GM21390 (cell line): ENCODE measurements around the gene TNRC6C.
"Not testable (repeated sequence)": the region's sequence is repeated elsewhere in the genome, so short reads cannot be mapped to it uniquely, and the experiment has no call there.

Source experiments
- ATAC-seq: cut with Tn5 transposase; IDR thresholded peaks from one replicate; pipeline ENCODE4 v1.9.1; 2021; ENCODE audit not compliant: unreplicated experiment

Gene TNRC6C

GRCh38 chr17:78133971-78134898 is 175.7 kb downstream of the TNRC6C start:
- no peak for ATAC-seq

GRCh38 chr17:78134899-78135385 is 176.4 kb downstream of the TNRC6C start:
- no peak for ATAC-seq

- ATAC-seq = no peak
These were observed 177.5 kb downstream of the TNRC6C start for GRCh38 chr17:78135858-78136500.

- ATAC-seq = no peak
These were observed 179.1 kb downstream of the TNRC6C start for GRCh38 chr17:78137392-78138203.

GRCh38 chr17:78138204-78139060 is 179.9 kb downstream of the TNRC6C start:
- ATAC-seq = no peak

GRCh38 chr17:78139861-78140168 is 181.3 kb downstream of the TNRC6C start:
- ATAC-seq = not testable (repeated sequence)

- ATAC-seq = peak; percentile 61
These were observed 181.9 kb downstream of the TNRC6C start for GRCh38 chr17:78140169-78141051.

- no peak for ATAC-seq
These were observed 183.1 kb downstream of the TNRC6C start for GRCh38 chr17:78141437-78142118.

GRCh38 chr17:78142119-78142861 is 183.8 kb downstream of the TNRC6C start:
- ATAC-seq = no peak

- ATAC-seq = no peak
These were observed 185.0 kb downstream of the TNRC6C start for GRCh38 chr17:78143214-78144146.

GRCh38 chr17:78144147-78144719 is 185.7 kb downstream of the TNRC6C start:
- ATAC-seq = no peak

GRCh38 chr17:78144736-78145641 is 186.5 kb downstream of the TNRC6C start:
- no peak for ATAC-seq

GRCh38 chr17:78146471-78146869 is 188.0 kb downstream of the TNRC6C start:
- no peak for ATAC-seq

- ATAC-seq = no peak
These were observed 188.4 kb downstream of the TNRC6C start for GRCh38 chr17:78146881-78147280.

- ATAC-seq = no peak
These were observed 189.0 kb downstream of the TNRC6C start for GRCh38 chr17:78147315-78147998.
